Measurements from ENCODE around the gene GMNN.
"Not testable (repeated sequence)": the region's sequence is repeated elsewhere in the genome, so short reads cannot be mapped to it uniquely, and the experiment has no call there.

GMNN gene

DNA sequence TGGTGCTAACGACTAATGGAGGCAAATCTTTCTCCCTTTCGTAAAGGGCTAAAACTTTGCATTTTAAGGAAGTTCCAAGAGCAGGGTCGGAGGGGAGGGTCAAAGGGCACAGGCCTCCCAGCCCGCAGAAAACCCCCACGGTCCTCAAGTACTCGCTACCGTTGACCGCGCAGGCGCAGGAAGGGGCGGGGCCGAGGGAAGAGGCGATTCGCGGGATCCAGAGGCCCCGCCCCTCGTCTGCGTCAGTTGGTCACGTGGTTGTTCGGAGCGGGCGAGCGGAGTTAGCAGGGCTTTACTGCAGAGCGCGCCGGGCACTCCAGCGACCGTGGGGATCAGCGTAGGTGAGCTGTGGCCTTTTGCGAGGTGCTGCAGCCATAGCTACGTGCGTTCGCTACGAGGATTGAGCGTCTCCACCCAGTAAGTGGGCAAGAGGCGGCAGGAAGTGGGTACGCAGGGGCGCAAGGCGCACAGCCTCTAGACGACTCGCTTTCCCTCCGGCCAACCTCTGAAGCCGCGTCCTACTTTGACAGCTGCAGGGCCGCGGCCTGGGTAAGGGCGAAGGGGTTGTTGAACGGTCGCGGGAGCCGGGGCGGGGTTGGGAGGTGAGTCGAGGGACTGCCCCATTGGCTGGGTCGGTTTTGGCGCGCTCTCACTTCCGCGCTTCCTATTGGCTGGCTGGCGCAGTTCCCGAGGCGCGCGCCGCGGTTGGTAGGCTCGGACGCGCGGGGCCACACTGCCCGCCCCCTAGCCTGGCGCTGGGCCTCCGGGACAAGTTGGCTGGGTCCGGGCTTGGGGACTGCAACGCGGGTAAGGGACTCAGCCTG, at the start of gene GMNN:
TSS of gene GMNN (plus strand) at position 242 of the 824 bp plus-strand sequence. CDS start 2,310 bp downstream, outside the sequence.
- H3K27ac ChIP-seq, result peak within 1 kb of the TSS; percentile 85
- TF ChIP-seq, protein P1, sequence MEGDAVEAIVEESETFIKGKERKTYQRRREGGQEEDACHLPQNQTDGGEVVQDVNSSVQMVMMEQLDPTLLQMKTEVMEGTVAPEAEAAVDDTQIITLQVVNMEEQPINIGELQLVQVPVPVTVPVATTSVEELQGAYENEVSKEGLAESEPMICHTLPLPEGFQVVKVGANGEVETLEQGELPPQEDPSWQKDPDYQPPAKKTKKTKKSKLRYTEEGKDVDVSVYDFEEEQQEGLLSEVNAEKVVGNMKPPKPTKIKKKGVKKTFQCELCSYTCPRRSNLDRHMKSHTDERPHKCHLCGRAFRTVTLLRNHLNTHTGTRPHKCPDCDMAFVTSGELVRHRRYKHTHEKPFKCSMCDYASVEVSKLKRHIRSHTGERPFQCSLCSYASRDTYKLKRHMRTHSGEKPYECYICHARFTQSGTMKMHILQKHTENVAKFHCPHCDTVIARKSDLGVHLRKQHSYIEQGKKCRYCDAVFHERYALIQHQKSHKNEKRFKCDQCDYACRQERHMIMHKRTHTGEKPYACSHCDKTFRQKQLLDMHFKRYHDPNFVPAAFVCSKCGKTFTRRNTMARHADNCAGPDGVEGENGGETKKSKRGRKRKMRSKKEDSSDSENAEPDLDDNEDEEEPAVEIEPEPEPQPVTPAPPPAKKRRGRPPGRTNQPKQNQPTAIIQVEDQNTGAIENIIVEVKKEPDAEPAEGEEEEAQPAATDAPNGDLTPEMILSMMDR (conservative IDR thresholded peaks at IDR 0.05), result no peak

DNA sequence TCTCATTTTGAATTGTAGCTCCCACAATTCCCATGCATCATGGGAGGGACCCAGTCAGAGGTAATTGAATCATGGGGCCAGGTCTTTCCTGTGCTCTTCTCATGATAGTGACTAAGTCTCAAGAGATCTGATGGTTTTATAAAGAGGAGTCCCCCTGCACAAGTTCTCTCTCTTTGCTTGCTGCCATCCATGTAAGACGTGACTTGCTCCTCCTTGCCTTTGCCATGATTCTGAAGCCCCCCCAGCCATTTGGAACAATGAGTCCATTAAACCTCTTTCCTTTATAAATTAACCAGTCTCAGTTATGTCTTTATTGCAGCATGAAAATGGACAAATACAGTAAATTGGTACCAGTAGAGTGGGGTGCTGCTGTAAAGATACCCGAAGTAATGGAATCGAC, 44.1 kb upstream of the GMNN start:
- not testable (repeated sequence) for H3K27ac ChIP-seq

DNA sequence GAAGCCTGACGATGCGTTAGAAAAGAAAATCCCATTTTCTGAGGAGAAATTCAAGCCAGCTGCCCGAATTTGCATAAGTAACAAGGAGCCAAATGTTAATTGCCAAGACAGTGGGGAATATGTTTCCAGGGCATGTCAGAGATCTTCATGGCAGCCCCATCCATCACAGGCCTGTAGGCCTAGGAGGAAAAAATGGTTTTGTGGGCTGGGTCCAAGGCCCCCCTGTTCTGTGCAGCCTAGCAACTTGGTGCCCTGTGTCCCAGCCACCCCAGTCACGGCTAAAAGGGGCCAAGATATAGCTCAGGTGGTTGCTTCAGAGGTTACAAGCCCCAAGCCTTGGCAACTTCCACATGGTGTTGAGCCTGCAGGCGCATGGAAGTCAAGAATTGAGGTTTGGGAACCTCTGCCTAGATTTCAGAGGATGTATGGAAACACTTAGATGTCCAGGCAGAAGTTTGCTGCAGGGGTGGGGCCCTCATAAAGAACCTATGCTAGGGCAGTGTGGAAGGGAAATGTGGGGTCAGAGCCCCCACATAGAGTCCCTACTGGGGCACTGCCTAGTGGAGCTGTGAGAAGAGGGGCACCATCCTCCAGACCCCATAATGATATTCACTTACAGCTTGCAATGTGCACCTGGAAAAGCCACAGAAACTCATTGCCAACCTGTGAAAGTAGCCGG, 43.1 kb upstream of the GMNN start:
- not testable (repeated sequence) for H3K27ac ChIP-seq

DNA sequence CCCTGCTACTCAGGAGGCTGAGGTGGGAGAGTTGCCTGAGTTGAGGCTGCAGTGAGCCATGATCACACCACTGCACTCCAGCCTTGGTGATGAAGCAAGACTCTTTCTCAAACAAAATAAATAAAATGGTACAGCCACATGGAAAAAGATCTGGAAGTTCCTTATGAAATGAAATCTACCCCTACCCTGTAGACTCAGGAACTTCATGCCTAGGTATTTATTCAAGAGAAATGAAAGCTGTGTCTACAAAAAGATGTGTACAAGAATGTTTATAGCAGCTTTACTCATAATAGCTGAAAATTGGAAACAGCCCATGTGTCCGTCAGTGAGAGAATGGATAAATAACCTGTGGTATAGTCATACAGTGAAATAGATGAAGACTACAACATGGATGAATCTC, 40.6 kb upstream of the GMNN start:
- no peak overlapping the region for H3K27ac ChIP-seq
- TF ChIP-seq, protein P1 (conservative IDR thresholded peaks at IDR 0.05), result no peak

DNA sequence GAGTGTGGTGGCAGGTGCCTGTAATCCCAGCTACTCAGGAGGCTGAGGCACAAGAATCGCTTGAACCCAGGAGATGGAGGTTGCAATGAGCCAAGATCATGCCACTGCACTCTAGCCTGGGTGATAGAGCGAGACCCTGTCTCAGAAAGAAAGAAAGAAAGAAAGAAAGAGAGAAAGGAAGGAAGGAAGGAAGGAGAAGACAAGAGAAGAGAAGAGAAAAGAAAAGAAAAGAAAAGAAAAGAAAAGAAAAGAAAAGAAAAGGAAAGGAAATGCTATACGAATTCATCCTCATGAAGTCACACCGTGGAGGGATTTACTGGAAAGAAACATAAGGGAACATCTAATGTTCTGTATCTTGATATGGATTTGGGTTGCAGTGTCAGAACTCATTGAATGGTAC, 40.0 kb upstream of the GMNN start:
- not testable (repeated sequence) for H3K27ac ChIP-seq

DNA sequence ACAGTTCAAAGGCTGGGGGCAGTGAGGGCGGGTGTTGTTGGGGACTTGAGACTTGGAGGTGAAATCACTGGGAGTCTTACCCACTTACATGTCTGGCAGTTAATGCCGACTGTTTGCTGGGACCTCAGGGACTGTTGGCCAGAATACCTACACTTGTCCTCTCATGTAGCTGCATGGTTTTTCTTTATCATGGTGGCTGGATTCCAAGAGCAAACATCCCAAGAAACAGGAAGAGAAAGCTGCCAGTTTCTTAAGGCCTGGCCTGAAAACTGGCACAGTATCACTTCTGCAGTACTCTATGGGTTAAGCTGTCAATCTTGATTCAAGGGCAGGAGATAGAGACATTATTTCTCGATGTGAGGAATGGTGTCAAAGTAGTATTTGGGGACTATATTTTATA, 36.0 kb upstream of the GMNN start:
- TF ChIP-seq, protein P1 (conservative IDR thresholded peaks at IDR 0.05), result no peak
- peak overlapping the region; percentile 74 for H3K27ac ChIP-seq

DNA sequence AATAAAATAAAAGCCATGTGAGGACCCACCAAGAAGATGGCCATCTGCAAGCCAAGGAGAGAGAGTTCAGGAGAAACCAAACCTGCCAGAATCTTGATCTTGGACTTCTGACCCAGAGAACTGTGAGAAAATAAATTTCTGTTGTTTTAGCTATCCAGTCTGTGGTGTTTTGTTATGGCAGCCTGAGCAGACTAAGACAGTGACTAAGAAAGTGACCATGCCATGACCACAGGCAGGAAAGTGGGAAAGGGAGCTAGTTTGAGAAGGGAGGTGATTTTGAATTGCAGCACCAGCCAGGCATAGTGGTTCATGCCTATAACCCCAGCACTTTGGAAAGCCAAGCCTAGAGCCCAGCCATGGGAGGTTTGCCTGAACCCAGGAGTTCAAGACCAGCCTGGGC, 33.9 kb upstream of the GMNN start:
- H3K27ac ChIP-seq, result no peak overlapping the region
- TF ChIP-seq, protein P1 (conservative IDR thresholded peaks at IDR 0.05), result no peak

DNA sequence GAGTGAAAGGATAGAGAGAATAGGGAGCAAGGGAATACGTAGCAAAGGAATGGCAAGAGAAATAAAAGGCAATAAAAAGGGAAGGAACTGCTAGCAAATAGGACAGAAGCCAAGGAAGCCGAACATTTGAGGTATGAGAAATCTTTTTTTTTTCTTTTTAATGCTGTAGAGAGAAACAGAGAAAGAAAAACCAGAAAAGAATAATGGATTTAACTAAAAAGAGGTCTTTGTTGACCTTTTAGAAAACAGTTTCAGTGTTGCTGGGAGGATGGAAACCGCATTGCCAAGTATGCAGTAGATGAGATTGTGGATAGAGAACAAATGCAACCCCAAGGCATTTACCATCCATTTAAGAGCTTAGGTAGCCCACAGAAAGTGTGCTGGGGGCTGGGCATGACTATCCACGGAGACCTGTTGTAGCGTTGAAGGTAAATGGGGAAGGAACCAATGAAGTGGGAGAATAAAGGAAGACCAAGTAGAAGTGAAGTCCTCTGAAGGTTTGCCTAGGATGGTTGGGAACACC, 32.5 kb upstream of the GMNN start:
- H3K27ac ChIP-seq, result no peak overlapping the region
- TF ChIP-seq, protein P1 (conservative IDR thresholded peaks at IDR 0.05), result no peak

All from VCaP (cell line).